Measurements from ENCODE around the gene EN2. TPM values are rescaled to one million over a fixed set of nuclear protein-coding genes. Genes with fewer than 3 reads are reported as not detected.

The EN2 gene
- total and polyA plus RNA-seq, 2 experiments from 2014 or later, result not detected

DNA sequence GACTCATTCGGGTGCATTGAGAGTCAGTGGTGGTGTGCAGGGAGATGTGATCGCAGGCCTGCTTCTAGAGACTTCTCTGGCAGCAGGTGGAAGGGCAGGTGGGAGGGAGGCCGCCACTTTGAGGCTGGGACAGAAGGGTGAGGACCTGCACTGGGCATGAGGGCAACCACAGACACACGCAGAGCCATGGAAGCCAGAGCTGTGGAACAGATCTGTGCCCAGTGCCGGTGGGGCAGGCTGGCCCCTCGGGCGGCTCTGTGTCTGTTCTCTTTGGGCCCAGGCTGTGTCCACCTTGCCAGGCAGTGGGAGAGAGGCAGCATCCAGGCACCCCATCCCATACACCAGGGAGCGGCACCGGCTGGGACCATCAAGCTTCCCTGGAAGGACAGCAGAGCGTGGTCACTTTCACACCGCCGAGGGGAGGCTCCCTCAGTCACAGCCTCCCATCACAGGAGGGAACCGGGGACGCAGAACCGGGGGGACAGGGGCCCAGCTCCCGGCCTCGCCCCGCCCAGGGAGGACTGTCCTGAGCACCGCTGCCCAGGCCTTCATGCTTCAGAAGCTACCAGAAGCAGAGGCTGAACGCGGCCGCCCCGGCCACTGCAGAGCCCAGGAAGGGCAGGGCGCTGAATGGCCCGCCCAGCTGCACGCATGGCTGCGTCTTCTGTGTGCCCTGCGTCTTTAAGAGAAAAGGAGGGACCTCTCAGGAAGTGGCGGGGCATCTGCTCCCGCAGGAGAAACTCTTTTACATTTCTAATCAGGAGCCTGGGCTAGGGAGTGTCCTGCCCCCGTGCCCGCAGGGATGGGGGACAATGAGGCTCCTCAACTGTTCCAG, 32.1 kb downstream of the EN2 start:
- DNase-seq, result peak; percentile 62
- no peaks in the 10 kb centered on the region for H4K20me1 ChIP-seq (ENCODE audit: insufficient read depth)
- WGBS, 2 experiments (ENCODE audit: low coverage in 1 of 2, low lambda C conversion rate in 2 of 2, missing lambda C conversion rate in 2 of 2), result 24 to 26% methylated on average over 30 to 31 of the region's 32 CpGs
- H3K79me2 ChIP-seq (ENCODE audit: insufficient read depth), result no peaks in the 10 kb centered on the region
- H3K9ac ChIP-seq, result peak overlapping the region; percentile 14; the same call in 1 of the 2 replicates
- H3K9me3 ChIP-seq (ENCODE audit: low read depth), result no peaks in the 10 kb centered on the region
- TF ChIP-seq EZH2phosphoT487 (IDR thresholded peaks at IDR 0.05; ENCODE audit: insufficient read depth, low read depth) (no peak), EZH2 (IDR thresholded peaks at IDR 0.05; ENCODE audit: insufficient read depth, poor library complexity, severe bottlenecking) (no peak)
- H3K27me3 ChIP-seq (replicated peaks; ENCODE audit: insufficient read depth), result no peaks in the 10 kb centered on the region; the same call in 1 of the 2 replicates
- H3K4me2 ChIP-seq (ENCODE audit: unreplicated experiment), result peak overlapping the region; percentile 89
- no peaks in the 10 kb centered on the region for H3K4me1 ChIP-seq (ENCODE audit: insufficient read depth)
- peak overlapping the region; percentile 94 for H2AFZ ChIP-seq
- in situ Hi-C loops (cut with MboI), result no loop called here
- H3K36me3 ChIP-seq (ENCODE audit: low read depth), result no peaks in the 10 kb centered on the region
- peak overlapping the region; percentile 67 for H3K4me3 ChIP-seq
- no peaks in the 10 kb centered on the region for H3F3A ChIP-seq (ENCODE audit: insufficient read depth)
- H3K9me2 ChIP-seq (ENCODE audit: insufficient read depth), result no peaks in the 10 kb centered on the region
- no peak overlapping the region for H3K27ac ChIP-seq

DNA sequence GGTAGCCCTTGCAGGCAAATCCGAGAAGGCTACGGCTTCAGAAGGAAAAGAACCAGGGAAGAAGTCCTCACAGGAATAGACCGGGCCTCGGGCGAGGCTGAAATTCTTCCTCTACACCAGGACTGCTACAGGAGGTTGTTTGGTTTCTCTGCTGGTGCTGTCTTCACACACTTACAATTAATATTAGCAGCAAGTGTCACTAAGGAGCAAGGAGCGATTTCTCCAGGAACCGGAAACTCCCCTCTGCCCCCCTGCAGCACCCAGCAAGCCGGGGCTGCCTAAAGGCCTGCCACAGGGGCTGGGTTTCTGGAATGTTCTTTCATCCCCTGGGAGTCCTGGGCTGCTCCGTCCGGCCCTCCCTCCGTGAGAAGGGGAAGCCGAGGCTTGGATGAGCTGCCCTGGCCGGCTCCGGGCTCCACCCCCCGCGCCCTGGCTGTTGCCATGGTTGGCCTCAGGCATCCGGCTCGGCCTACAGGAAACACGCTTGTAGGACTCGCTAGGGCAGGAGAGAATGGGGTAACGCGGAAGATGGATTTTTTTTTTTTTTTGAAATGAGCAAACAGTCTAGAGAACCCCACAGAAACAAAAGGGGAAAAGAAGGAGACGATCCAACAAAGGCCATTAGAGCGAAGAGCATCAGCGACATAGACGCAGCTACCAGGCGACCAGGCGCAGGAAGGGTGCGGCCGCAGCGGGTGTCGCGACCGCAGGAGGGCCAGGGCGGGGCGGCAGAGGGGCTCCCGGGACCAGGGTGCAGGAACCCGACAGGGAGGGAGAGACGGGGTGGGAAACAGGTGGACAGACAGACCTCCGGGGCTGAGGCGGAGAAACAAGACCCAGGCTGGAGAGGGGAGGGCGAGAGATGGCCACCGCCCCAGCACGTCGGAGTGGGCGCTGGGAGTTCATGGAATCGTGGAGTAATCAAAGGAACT, 33.0 kb downstream of the EN2 start:
- no peaks in the 10 kb centered on the region for H3K4me1 ChIP-seq (ENCODE audit: insufficient read depth)
- in situ Hi-C loops (cut with MboI), result no loop called here
- DNase-seq, result peak; percentile 57
- WGBS, 2 experiments (ENCODE audit: low coverage in 1 of 2, low lambda C conversion rate in 2 of 2, missing lambda C conversion rate in 2 of 2), result 16 to 20% methylated on average over 38 to 47 of the region's 47 CpGs
- peak overlapping the region; percentile 89 for H3K4me2 ChIP-seq (ENCODE audit: unreplicated experiment)
- H2AFZ ChIP-seq, result peak overlapping the region; percentile 94
- H3K79me2 ChIP-seq (ENCODE audit: insufficient read depth), result no peaks in the 10 kb centered on the region
- H3K36me3 ChIP-seq (ENCODE audit: low read depth), result no peaks in the 10 kb centered on the region
- no peaks in the 10 kb centered on the region; the same call in 1 of the 2 replicates for H3K27me3 ChIP-seq (replicated peaks; ENCODE audit: insufficient read depth)
- no peaks in the 10 kb centered on the region for H3F3A ChIP-seq (ENCODE audit: insufficient read depth)
- no peaks in the 10 kb centered on the region for H4K20me1 ChIP-seq (ENCODE audit: insufficient read depth)
- H3K27ac ChIP-seq, result no peak overlapping the region
- TF ChIP-seq EZH2 (IDR thresholded peaks at IDR 0.05; ENCODE audit: insufficient read depth, poor library complexity, severe bottlenecking), result no peak
- TF ChIP-seq EZH2phosphoT487 (IDR thresholded peaks at IDR 0.05; ENCODE audit: insufficient read depth, low read depth), result no peak
- H3K9me2 ChIP-seq (ENCODE audit: insufficient read depth), result no peaks in the 10 kb centered on the region
- peak overlapping the region; percentile 14; the same call in 1 of the 2 replicates for H3K9ac ChIP-seq
- peak overlapping the region; percentile 67 for H3K4me3 ChIP-seq
- H3K9me3 ChIP-seq (ENCODE audit: low read depth), result no peaks in the 10 kb centered on the region

DNA sequence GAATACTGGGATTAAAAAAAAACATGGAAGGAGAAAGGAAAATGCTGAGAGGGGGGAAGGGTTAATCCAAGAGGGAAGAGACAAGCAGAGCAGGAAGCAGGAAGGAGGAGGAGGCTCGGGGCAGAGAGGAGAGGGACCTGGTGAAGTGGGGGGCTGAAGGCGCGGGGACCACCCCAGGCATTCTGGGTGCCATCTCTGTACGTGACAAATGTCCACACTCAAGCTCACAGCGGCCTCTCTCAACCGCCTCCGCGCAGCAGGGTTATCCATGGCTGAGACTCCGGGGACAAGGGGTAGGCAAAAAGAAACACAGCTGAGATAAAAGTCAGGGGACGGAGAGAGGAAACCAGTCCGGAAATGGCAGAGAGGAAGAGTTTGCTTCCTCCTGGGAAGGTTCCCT, 33.9 kb downstream of the EN2 start:
- H2AFZ ChIP-seq, result peak overlapping the region; percentile 94; the same call in 1 of the 2 replicates
- no peaks in the 10 kb centered on the region for H3F3A ChIP-seq (ENCODE audit: insufficient read depth)
- no peak overlapping the region for H3K4me2 ChIP-seq (ENCODE audit: unreplicated experiment)
- in situ Hi-C loops (cut with MboI), result no loop called here
- 41 to 52% methylated on average over 11 of the region's 11 CpGs for WGBS, 2 experiments (ENCODE audit: low coverage in 1 of 2, low lambda C conversion rate in 2 of 2, missing lambda C conversion rate in 2 of 2)
- H3K4me3 ChIP-seq, result no peak overlapping the region
- no peaks in the 10 kb centered on the region for H3K9me2 ChIP-seq (ENCODE audit: insufficient read depth)
- H3K9ac ChIP-seq, result no peak overlapping the region
- H3K4me1 ChIP-seq (ENCODE audit: insufficient read depth), result no peaks in the 10 kb centered on the region
- TF ChIP-seq EZH2phosphoT487 (IDR thresholded peaks at IDR 0.05; ENCODE audit: insufficient read depth, low read depth) (no peak), EZH2 (IDR thresholded peaks at IDR 0.05; ENCODE audit: insufficient read depth, poor library complexity, severe bottlenecking) (no peak)
- H3K27ac ChIP-seq, result no peak overlapping the region
- no peaks in the 10 kb centered on the region for H4K20me1 ChIP-seq (ENCODE audit: insufficient read depth)
- no peaks in the 10 kb centered on the region for H3K79me2 ChIP-seq (ENCODE audit: insufficient read depth)
- H3K9me3 ChIP-seq (ENCODE audit: low read depth), result no peaks in the 10 kb centered on the region
- no peak for DNase-seq
- H3K27me3 ChIP-seq (replicated peaks; ENCODE audit: insufficient read depth), result no peaks in the 10 kb centered on the region; the same call in 1 of the 2 replicates
- H3K36me3 ChIP-seq (ENCODE audit: low read depth), result no peaks in the 10 kb centered on the region

Data from GM23248 (cell line).